ENCODE data around the gene NIPA2. TPM values are rescaled to one million over a fixed set of nuclear protein-coding genes. Genes with fewer than 3 reads are reported as not detected.

NIPA2 gene
- total RNA-seq, 1 donor from 2014 or later = 71.2 TPM

GRCh38 chr15:22872936-22873701, 34.7 kb downstream of the NIPA2 start:
- intact Hi-C loops (cut with micrococcal nuclease) = no loop called here
- no peaks in the 10 kb centered on the region for H3K27me3 Mint-ChIP-seq (ENCODE audit: insufficient read depth)
- DNase-seq (ENCODE audit: low spot score) = no peak
- no peaks in the 10 kb centered on the region for H3K4me1 Mint-ChIP-seq (ENCODE audit: low read depth)
- H3K4me3 Mint-ChIP-seq = no peak overlapping the region
- peaks cover 28% of the 10 kb centered on the region for H3K36me3 Mint-ChIP-seq (ENCODE audit: low read depth)
- no peaks in the 10 kb centered on the region for H3K9me3 Mint-ChIP-seq
- no peak overlapping the region for H3K27ac Mint-ChIP-seq

GRCh38 chr15:22873841-22874240, 35.4 kb downstream of the NIPA2 start:
- no peak overlapping the region for H3K27ac Mint-ChIP-seq

GRCh38 chr15:22874256-22874655, 35.8 kb downstream of the NIPA2 start:
- Mint-ChIP-seq H3K4me3 (no peak overlapping the region), H3K36me3 (ENCODE audit: low read depth) (peaks cover 21% of the 10 kb centered on the region), H3K27me3 (ENCODE audit: insufficient read depth) (no peaks in the 10 kb centered on the region), H3K4me1 (ENCODE audit: low read depth) (no peaks in the 10 kb centered on the region), H3K9me3 (no peaks in the 10 kb centered on the region), H3K27ac (no peak overlapping the region)
- intact Hi-C loops (cut with micrococcal nuclease) = no loop called here
- no peak for DNase-seq (ENCODE audit: low spot score)

More at GRCh38 chr15:22873841-22874240, 35.4 kb downstream of the NIPA2 start:
- no peak overlapping the region for H3K4me3 Mint-ChIP-seq
- intact Hi-C loops (cut with micrococcal nuclease) = no loop called here
- H3K36me3 Mint-ChIP-seq (ENCODE audit: low read depth) = peaks cover 25% of the 10 kb centered on the region
- no peak for DNase-seq (ENCODE audit: low spot score)
- H3K9me3 Mint-ChIP-seq = no peaks in the 10 kb centered on the region
- H3K4me1 Mint-ChIP-seq (ENCODE audit: low read depth) = no peaks in the 10 kb centered on the region
- no peaks in the 10 kb centered on the region for H3K27me3 Mint-ChIP-seq (ENCODE audit: insufficient read depth)

GRCh38 chr15:22874966-22875365, 36.5 kb downstream of the NIPA2 start:
- Mint-ChIP-seq H3K27ac (no peak overlapping the region), H3K9me3 (no peaks in the 10 kb centered on the region), H3K27me3 (ENCODE audit: insufficient read depth) (no peaks in the 10 kb centered on the region), H3K4me3 (no peak overlapping the region), H3K36me3 (ENCODE audit: low read depth) (peaks cover 18% of the 10 kb centered on the region), H3K4me1 (ENCODE audit: low read depth) (no peaks in the 10 kb centered on the region)
- no peak for DNase-seq (ENCODE audit: low spot score)
- intact Hi-C loops (cut with micrococcal nuclease) = no loop called here

- no peaks in the 10 kb centered on the region for H3K9me3 Mint-ChIP-seq
- DNase-seq (ENCODE audit: low spot score) = no peak
- H3K27ac Mint-ChIP-seq = no peak overlapping the region
- peaks cover 22% of the 10 kb centered on the region for H3K36me3 Mint-ChIP-seq (ENCODE audit: low read depth)
- no peaks in the 10 kb centered on the region for H3K4me1 Mint-ChIP-seq (ENCODE audit: low read depth)
- H3K27me3 Mint-ChIP-seq (ENCODE audit: insufficient read depth) = no peaks in the 10 kb centered on the region
- intact Hi-C loops (cut with micrococcal nuclease) = no loop called here
- no peak overlapping the region for H3K4me3 Mint-ChIP-seq
Measured at GRCh38 chr15:22877117-22877516, 38.7 kb downstream of the NIPA2 start.

GRCh38 chr15:22877607-22878006, 39.1 kb downstream of the NIPA2 start:
- no peak overlapping the region for H3K27ac Mint-ChIP-seq
- no peaks in the 10 kb centered on the region for H3K9me3 Mint-ChIP-seq
- no peaks in the 10 kb centered on the region for H3K27me3 Mint-ChIP-seq (ENCODE audit: insufficient read depth)
- DNase-seq (ENCODE audit: low spot score) = no peak
- intact Hi-C loops (cut with micrococcal nuclease) = no loop called here
- no peak overlapping the region for H3K4me3 Mint-ChIP-seq
- no peaks in the 10 kb centered on the region for H3K4me1 Mint-ChIP-seq (ENCODE audit: low read depth)
- H3K36me3 Mint-ChIP-seq (ENCODE audit: low read depth) = peaks cover 22% of the 10 kb centered on the region

GRCh38 chr15:22878103-22878502, 39.6 kb downstream of the NIPA2 start:
- Mint-ChIP-seq H3K27me3 (ENCODE audit: insufficient read depth) (no peaks in the 10 kb centered on the region), H3K4me1 (ENCODE audit: low read depth) (no peaks in the 10 kb centered on the region), H3K36me3 (ENCODE audit: low read depth) (peaks cover 22% of the 10 kb centered on the region), H3K4me3 (no peak overlapping the region), H3K9me3 (no peaks in the 10 kb centered on the region), H3K27ac (no peak overlapping the region)
- DNase-seq (ENCODE audit: low spot score) = no peak
- intact Hi-C loops (cut with micrococcal nuclease) = no loop called here

GRCh38 chr15:22880068-22880980, 41.9 kb downstream of the NIPA2 start:
- Mint-ChIP-seq H3K27ac (no peak overlapping the region), H3K4me1 (ENCODE audit: low read depth) (no peaks in the 10 kb centered on the region), H3K4me3 (no peak overlapping the region), H3K9me3 (no peaks in the 10 kb centered on the region), H3K27me3 (ENCODE audit: insufficient read depth) (no peaks in the 10 kb centered on the region), H3K36me3 (ENCODE audit: low read depth) (peaks cover 19% of the 10 kb centered on the region)
- no peak for DNase-seq (ENCODE audit: low spot score)
- intact Hi-C loops (cut with micrococcal nuclease) = no loop called here

GRCh38 chr15:22880981-22881738, 42.7 kb downstream of the NIPA2 start:
- DNase-seq (ENCODE audit: low spot score) = no peak
- H3K4me3 Mint-ChIP-seq = no peak overlapping the region
- no peak overlapping the region for H3K27ac Mint-ChIP-seq
- H3K9me3 Mint-ChIP-seq = no peaks in the 10 kb centered on the region
- H3K36me3 Mint-ChIP-seq (ENCODE audit: low read depth) = peaks cover 12% of the 10 kb centered on the region
- no peaks in the 10 kb centered on the region for H3K4me1 Mint-ChIP-seq (ENCODE audit: low read depth)
- intact Hi-C loops (cut with micrococcal nuclease) = no loop called here
- no peaks in the 10 kb centered on the region for H3K27me3 Mint-ChIP-seq (ENCODE audit: insufficient read depth)

- intact Hi-C loops (cut with micrococcal nuclease) = no loop called here
- no peak overlapping the region for H3K4me3 Mint-ChIP-seq
Measured at GRCh38 chr15:22881739-22882440, 43.4 kb downstream of the NIPA2 start.

GRCh38 chr15:22883196-22883595, 44.7 kb downstream of the NIPA2 start:
- no peak overlapping the region for H3K4me3 Mint-ChIP-seq
- H3K4me1 Mint-ChIP-seq (ENCODE audit: low read depth) = no peaks in the 10 kb centered on the region
- no peaks in the 10 kb centered on the region for H3K9me3 Mint-ChIP-seq
- DNase-seq (ENCODE audit: low spot score) = no peak
- intact Hi-C loops (cut with micrococcal nuclease) = no loop called here
- H3K36me3 Mint-ChIP-seq (ENCODE audit: low read depth) = peaks cover 11% of the 10 kb centered on the region
- no peak overlapping the region for H3K27ac Mint-ChIP-seq
- no peaks in the 10 kb centered on the region for H3K27me3 Mint-ChIP-seq (ENCODE audit: insufficient read depth)

More at GRCh38 chr15:22881739-22882440, 43.4 kb downstream of the NIPA2 start:
- Mint-ChIP-seq H3K9me3 (no peaks in the 10 kb centered on the region), H3K27me3 (ENCODE audit: insufficient read depth) (no peaks in the 10 kb centered on the region), H3K27ac (no peak overlapping the region), H3K36me3 (ENCODE audit: low read depth) (peaks cover 12% of the 10 kb centered on the region), H3K4me1 (ENCODE audit: low read depth) (no peaks in the 10 kb centered on the region)
- DNase-seq (ENCODE audit: low spot score) = no peak

GRCh38 chr15:22884344-22884743, 45.9 kb downstream of the NIPA2 start:
- DNase-seq (ENCODE audit: low spot score) = no peak
- H3K9me3 Mint-ChIP-seq = no peaks in the 10 kb centered on the region
- H3K27ac Mint-ChIP-seq = no peak overlapping the region
- no peak overlapping the region for H3K4me3 Mint-ChIP-seq
- no peaks in the 10 kb centered on the region for H3K27me3 Mint-ChIP-seq (ENCODE audit: insufficient read depth)
- intact Hi-C loops (cut with micrococcal nuclease) = no loop called here
- peaks cover 11% of the 10 kb centered on the region for H3K36me3 Mint-ChIP-seq (ENCODE audit: low read depth)
- H3K4me1 Mint-ChIP-seq (ENCODE audit: low read depth) = no peaks in the 10 kb centered on the region

Measured in activated T-helper 1 cell treated with anti-CD3 and anti-CD28 coated beads, Interleukin-12 subunit alpha, Interleukin-12 subunit beta, Interleukin-2, Interleukin-4 antibody, amounts not matched to agents 30 ng/mL and 10 ng/mL and 1 ng/mL, durations not matched to agents 14 hours and 24 hours and 36 hours (primary cell).